Measurements from ENCODE around the gene NUDT16L1. TPM values are rescaled to one million over a fixed set of nuclear protein-coding genes. Genes with fewer than 3 reads are reported as not detected.
A peak's percentile ranks its signal among the peaks of the same experiment; 100 is the strongest.

Gene NUDT16L1
- total RNA-seq, 1 experiment from 2014 or later, result 21.8 TPM

- ChIA-PET CTCF (no interaction called here), POLR2A (interaction anchor here (0.5 to 2.9 kb wide), 11 partner anchors 9 to 211 kb away, joined by 3 to 64 read pairs (median 8); partner anchors contain the start of genes NUDT16L1 and ZNF500)
- no TSS peak for BruUV-seq (replicated peaks)
- no peaks in the 10 kb centered on the region for H3K9me3 Mint-ChIP-seq (ENCODE audit: unreplicated experiment)
- intact Hi-C loops (cut with micrococcal nuclease), result loop anchor here (10.0 kb wide), 1 partner anchor 362 kb away; the partner anchor contains the start of gene EEF2KMT
- H3K27ac Mint-ChIP-seq (ENCODE audit: low read depth, unreplicated experiment), result peak overlapping the region; percentile 98
- no peak for TF ChIP-seq CTCF (IDR thresholded peaks at IDR 0.05; ENCODE audit: unreplicated experiment)
- H3K36me3 Mint-ChIP-seq (ENCODE audit: insufficient read depth, unreplicated experiment), result peaks cover 34% of the 10 kb centered on the region
- no peaks in the 10 kb centered on the region for H3K27me3 Mint-ChIP-seq (ENCODE audit: insufficient read depth, unreplicated experiment)
- H3K4me1 Mint-ChIP-seq (ENCODE audit: insufficient read depth, unreplicated experiment), result peaks cover 13% of the 10 kb centered on the region
- H3K4me3 Mint-ChIP-seq (ENCODE audit: unreplicated experiment), result peak overlapping the region; percentile 98
- no peak for DNase-seq (ENCODE audit: unreplicated experiment)
These were observed 39.9 kb downstream of the NUDT16L1 start for GRCh38 chr16:4733211-4733742.

- BruUV-seq (replicated peaks), result TSS peak; percentile 54
- peaks cover 34% of the 10 kb centered on the region for H3K36me3 Mint-ChIP-seq (ENCODE audit: insufficient read depth, unreplicated experiment)
- H3K27ac Mint-ChIP-seq (ENCODE audit: low read depth, unreplicated experiment), result peak overlapping the region; percentile 98
- ChIA-PET CTCF (interaction anchor here (0.6 to 1.3 kb wide), 5 partner anchors 35 to 223 kb away, joined by 3 to 7 read pairs (median 3); partner anchors contain the start of gene MGRN1), POLR2A (interaction anchor here (0.5 to 2.9 kb wide), 24 partner anchors 9 to 338 kb away, joined by 3 to 64 read pairs (median 5); partner anchors contain the start of genes ALG1, GLYR1, NUDT16L1 and ROGDI)
- no peak for DNase-seq (ENCODE audit: unreplicated experiment)
- intact Hi-C loops (cut with micrococcal nuclease), result loop anchor here (1.0 to 10.0 kb wide), 3 partner anchors 34 to 361 kb away; partner anchors contain the start of genes EEF2KMT and ZNF500
- no peak for TF ChIP-seq CTCF (IDR thresholded peaks at IDR 0.05; ENCODE audit: unreplicated experiment)
- H3K27me3 Mint-ChIP-seq (ENCODE audit: insufficient read depth, unreplicated experiment), result no peaks in the 10 kb centered on the region
- H3K4me3 Mint-ChIP-seq (ENCODE audit: unreplicated experiment), result peak overlapping the region; percentile 98
- H3K9me3 Mint-ChIP-seq (ENCODE audit: unreplicated experiment), result no peaks in the 10 kb centered on the region
- peaks cover 13% of the 10 kb centered on the region for H3K4me1 Mint-ChIP-seq (ENCODE audit: insufficient read depth, unreplicated experiment)
These were observed 40.3 kb downstream of the NUDT16L1 start for GRCh38 chr16:4733747-4734062.

GRCh38 chr16:4734063-4734729 is 40.8 kb downstream of the NUDT16L1 start, which contains the start of the genes ANKS3 and DNAAF8:
Gene ANKS3, minus strand, starts transcription at chr16:4734271. Its CDS starts 4,122 bp downstream, at chr16:4730149.
Gene DNAAF8, plus strand, starts transcription at chr16:4734537. Its CDS starts 1,978 bp downstream, at chr16:4736515.
- Mint-ChIP-seq H3K27ac (ENCODE audit: low read depth, unreplicated experiment) (peak within 1 kb of the TSS; percentile 98), H3K4me1 (ENCODE audit: insufficient read depth, unreplicated experiment) (peaks cover 13% of the 10 kb centered on the region), H3K36me3 (ENCODE audit: insufficient read depth, unreplicated experiment) (peaks cover 34% of the 10 kb centered on the region), H3K4me3 (ENCODE audit: unreplicated experiment) (peak within 1 kb of the TSS; percentile 98), H3K27me3 (ENCODE audit: insufficient read depth, unreplicated experiment) (no peaks in the 10 kb centered on the region), H3K9me3 (ENCODE audit: unreplicated experiment) (no peaks in the 10 kb centered on the region)
- intact Hi-C loops (cut with micrococcal nuclease), result loop anchor here (1.0 to 10.0 kb wide), 3 partner anchors 33 to 361 kb away; partner anchors contain the start of genes EEF2KMT and ZNF500
- ChIA-PET POLR2A (interaction anchor here (0.6 to 2.9 kb wide), 29 partner anchors 10 to 338 kb away, joined by 3 to 64 read pairs (median 5); partner anchors contain the start of genes ALG1, GLYR1, NUDT16L1 and ROGDI), CTCF (interaction anchor here (0.6 to 1.3 kb wide), 9 partner anchors 17 to 410 kb away, joined by 3 to 7 read pairs (median 3); partner anchors contain the start of gene MGRN1)
- peak; percentile 98 for DNase-seq (ENCODE audit: unreplicated experiment)
- no TSS peak for BruUV-seq (replicated peaks)
- no peak for TF ChIP-seq CTCF (IDR thresholded peaks at IDR 0.05; ENCODE audit: unreplicated experiment)

All from MCF 10A (cell line).